ENCODE results near the gene CTAGE4.
"Not testable (repeated sequence)": the region's sequence is repeated elsewhere in the genome, so short reads cannot be mapped to it uniquely, and the experiment has no call there.

Gene CTAGE4

DNA sequence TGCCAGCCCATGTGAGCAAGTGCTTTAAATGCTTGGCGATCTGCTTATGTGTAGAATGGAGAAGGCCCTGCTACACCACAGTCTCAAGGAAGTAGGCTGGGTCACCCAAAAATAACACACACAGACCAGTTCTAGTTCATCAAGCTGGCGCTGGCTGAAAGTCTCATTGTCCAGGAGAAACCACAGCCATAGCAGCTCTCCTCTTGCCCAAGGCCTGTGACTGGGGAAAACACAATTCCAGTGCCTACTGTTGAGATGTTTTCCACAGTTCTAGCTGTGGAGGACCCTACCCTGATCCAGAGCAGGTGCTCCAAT lies 4.1 kb upstream of the CTAGE4 start:
- H3K27me3 ChIP-seq (ENCODE audit: control insufficient read depth, insufficient read depth, low read length); H3K36me3 ChIP-seq (ENCODE audit: control insufficient read depth, insufficient read depth, low read length); H3K27ac ChIP-seq (ENCODE audit: low read depth, low read length); H3K4me3 ChIP-seq (ENCODE audit: low read depth, low read length); H3K4me1 ChIP-seq (ENCODE audit: control insufficient read depth, insufficient read depth, low read length); H3K9ac ChIP-seq (ENCODE audit: low read depth, low read length); H3K9me3 ChIP-seq (ENCODE audit: control insufficient read depth, insufficient read depth, low read length): not testable (repeated sequence)

DNA sequence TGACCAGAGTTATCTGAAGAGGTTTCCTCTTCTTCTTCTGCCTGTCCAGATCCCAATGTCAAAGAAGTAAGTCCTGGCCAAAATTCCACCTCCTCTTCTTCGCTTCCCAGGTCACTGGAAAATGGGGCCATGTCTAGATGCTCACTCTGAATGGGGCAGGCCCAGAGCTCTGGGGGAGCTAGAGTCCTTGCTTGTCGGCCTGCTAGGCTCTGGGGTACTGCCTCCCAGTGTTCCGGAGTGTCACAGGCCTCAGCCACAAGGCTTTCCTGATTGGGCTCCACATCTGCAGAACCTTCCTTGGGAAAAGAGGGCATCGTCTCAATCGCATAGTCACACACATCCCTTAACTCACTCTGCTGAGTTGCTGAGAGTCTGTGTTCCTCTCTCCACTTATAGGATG lies 4.6 kb downstream of the CTAGE4 start:
- H3K36me3 ChIP-seq (ENCODE audit: control insufficient read depth, insufficient read depth, low read length); H3K27ac ChIP-seq (ENCODE audit: low read depth, low read length); H3K4me3 ChIP-seq (ENCODE audit: low read depth, low read length); H3K9me3 ChIP-seq (ENCODE audit: control insufficient read depth, insufficient read depth, low read length); H3K4me1 ChIP-seq (ENCODE audit: control insufficient read depth, insufficient read depth, low read length); H3K27me3 ChIP-seq (ENCODE audit: control insufficient read depth, insufficient read depth, low read length); H3K9ac ChIP-seq (ENCODE audit: low read depth, low read length): not testable (repeated sequence)

DNA sequence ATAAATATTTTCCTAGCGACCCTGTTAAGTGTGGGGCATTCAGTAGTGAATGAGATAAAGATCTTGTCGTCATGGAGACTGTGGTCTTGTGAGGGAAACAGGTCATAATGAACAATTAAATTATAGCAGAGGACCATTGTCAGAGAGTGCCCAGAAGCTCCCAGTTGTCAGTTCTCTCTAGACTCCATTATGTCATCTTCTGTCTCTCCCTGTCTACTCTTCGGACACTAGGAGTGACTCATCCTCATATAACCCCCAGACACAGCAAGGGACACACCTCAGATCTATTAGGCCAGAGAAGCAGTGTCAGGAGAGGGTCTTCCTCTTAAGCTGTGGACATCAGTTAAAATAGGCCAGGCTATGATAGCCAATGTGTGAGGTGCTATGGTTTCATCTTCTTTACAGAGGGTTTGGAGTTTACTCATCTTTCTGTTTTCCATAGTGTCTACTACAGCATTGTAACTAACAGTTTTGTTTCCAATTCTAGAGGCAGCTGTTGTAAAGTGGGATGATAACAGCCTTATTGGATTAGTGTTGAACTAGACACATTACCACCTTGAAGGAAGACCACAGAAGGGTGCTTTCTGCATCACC lies 5.4 kb downstream of the CTAGE4 start:
- H3K4me3 ChIP-seq (ENCODE audit: low read depth, low read length); H3K27me3 ChIP-seq (ENCODE audit: control insufficient read depth, insufficient read depth, low read length); H3K27ac ChIP-seq (ENCODE audit: low read depth, low read length); H3K36me3 ChIP-seq (ENCODE audit: control insufficient read depth, insufficient read depth, low read length); H3K4me1 ChIP-seq (ENCODE audit: control insufficient read depth, insufficient read depth, low read length); H3K9ac ChIP-seq (ENCODE audit: low read depth, low read length); H3K9me3 ChIP-seq (ENCODE audit: control insufficient read depth, insufficient read depth, low read length): not testable (repeated sequence)

DNA sequence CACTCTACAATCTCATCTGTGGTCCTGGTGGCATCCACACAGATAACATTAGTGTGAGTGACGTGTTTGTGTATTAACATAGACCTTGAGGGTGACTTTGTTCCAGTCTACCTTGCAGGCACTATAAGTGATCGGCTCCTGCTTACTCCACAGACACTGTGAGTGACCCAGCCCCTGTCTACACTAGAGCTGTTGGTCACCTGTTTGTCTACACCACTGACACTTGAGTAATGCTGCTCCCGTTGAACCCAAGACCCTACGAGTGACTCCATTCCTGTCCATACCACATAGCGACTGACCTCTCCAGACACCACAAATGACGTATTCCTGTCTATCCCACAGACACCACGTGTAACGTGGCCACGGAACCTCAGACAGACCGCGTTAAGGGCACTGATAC lies 10.5 kb downstream of the CTAGE4 start:
- not testable (repeated sequence) for H3K36me3 ChIP-seq (ENCODE audit: control insufficient read depth, insufficient read depth, low read length); H3K9ac ChIP-seq (ENCODE audit: low read depth, low read length); H3K27ac ChIP-seq (ENCODE audit: low read depth, low read length); H3K9me3 ChIP-seq (ENCODE audit: control insufficient read depth, insufficient read depth, low read length); H3K27me3 ChIP-seq (ENCODE audit: control insufficient read depth, insufficient read depth, low read length); H3K4me1 ChIP-seq (ENCODE audit: control insufficient read depth, insufficient read depth, low read length); H3K4me3 ChIP-seq (ENCODE audit: low read depth, low read length)

DNA sequence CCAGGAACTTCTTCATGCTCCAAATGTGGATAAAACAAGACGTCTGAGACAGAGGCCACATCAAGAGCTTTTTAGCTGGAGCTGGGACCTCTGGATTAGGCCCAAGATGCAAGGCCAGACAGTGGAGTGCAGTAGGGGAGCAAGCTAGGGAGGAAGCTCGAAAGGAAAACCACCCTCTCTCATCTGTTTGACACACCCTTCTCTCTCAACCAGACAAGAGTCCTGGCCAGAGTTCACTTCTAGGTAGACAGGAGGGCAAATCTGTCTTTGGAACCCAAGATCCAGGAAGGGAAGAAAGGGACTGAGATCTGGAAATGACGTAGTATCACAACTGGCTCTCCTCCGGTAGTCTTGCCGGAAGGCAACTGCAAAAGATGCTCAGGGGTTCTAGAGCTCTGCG lies 11.2 kb downstream of the CTAGE4 start:
- not testable (repeated sequence) for H3K4me3 ChIP-seq (ENCODE audit: low read depth, low read length); H3K27ac ChIP-seq (ENCODE audit: low read depth, low read length); H3K27me3 ChIP-seq (ENCODE audit: control insufficient read depth, insufficient read depth, low read length); H3K36me3 ChIP-seq (ENCODE audit: control insufficient read depth, insufficient read depth, low read length); H3K9me3 ChIP-seq (ENCODE audit: control insufficient read depth, insufficient read depth, low read length); H3K4me1 ChIP-seq (ENCODE audit: control insufficient read depth, insufficient read depth, low read length); H3K9ac ChIP-seq (ENCODE audit: low read depth, low read length)

DNA sequence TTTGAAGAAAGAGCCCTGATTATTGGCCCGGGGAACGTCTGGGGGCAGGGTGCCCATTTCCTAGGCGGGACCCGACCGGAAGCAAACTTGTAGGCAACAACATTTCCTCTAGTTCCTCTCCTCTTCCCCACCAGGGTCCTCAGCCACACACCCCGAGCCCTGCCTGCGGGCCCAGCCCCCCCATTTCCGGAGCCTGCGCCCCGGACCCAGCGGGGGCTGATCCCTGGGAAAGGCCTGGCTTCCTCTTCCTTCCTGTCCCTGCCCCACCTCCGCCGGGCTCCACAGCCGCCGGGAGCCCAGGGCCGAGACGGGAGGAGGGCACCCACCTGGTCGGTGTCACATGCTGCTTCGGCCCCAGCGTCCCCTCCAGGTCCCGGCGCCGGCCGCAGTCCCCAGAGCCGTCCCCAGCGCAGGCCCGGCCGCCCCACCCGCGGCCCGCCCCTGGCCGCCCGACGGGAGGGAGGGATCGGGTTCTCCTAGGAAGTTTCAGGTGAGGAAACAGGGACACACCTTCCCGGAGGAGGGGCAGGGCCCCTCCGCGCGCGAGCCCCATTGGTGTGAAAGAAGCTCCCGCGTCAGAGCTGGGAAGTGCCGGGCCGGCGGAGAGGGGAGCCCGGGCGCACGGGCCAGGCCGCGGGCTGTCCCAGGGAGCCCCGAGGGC lies 12.1 kb downstream of the CTAGE4 start, which contains the start of gene ARHGEF35:
Gene ARHGEF35 (minus strand): TSS at position 622 of the 661 bp plus-strand sequence. CDS start 7,450 bp downstream, outside the sequence.
- not testable (repeated sequence) for H3K36me3 ChIP-seq (ENCODE audit: control insufficient read depth, insufficient read depth, low read length); H3K27me3 ChIP-seq (ENCODE audit: control insufficient read depth, insufficient read depth, low read length); H3K27ac ChIP-seq (ENCODE audit: low read depth, low read length); H3K4me3 ChIP-seq (ENCODE audit: low read depth, low read length); H3K9ac ChIP-seq (ENCODE audit: low read depth, low read length); H3K9me3 ChIP-seq (ENCODE audit: control insufficient read depth, insufficient read depth, low read length); H3K4me1 ChIP-seq (ENCODE audit: control insufficient read depth, insufficient read depth, low read length)

DNA sequence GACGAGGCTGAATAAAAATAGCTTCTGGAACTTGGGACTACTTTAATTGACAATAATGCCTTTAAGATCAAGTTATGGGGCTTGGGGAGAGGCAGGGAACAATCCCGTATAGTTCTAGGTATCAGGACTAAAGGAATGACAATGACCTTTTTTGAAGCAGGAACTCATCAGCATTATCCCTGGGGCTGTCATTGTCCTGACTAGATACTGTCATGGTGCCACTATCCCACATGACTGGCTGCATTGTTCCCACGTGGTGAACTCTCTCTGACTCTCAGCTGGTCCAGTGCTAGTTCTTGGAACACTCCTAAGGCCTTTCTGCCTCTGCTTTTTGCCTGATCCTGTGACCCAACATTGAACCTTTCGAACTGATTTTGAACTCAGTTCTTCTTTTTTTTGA lies 15.7 kb downstream of the CTAGE4 start:
- not testable (repeated sequence) for H3K36me3 ChIP-seq (ENCODE audit: control insufficient read depth, insufficient read depth, low read length); H3K27ac ChIP-seq (ENCODE audit: low read depth, low read length); H3K4me3 ChIP-seq (ENCODE audit: low read depth, low read length); H3K9me3 ChIP-seq (ENCODE audit: control insufficient read depth, insufficient read depth, low read length); H3K9ac ChIP-seq (ENCODE audit: low read depth, low read length); H3K4me1 ChIP-seq (ENCODE audit: control insufficient read depth, insufficient read depth, low read length); H3K27me3 ChIP-seq (ENCODE audit: control insufficient read depth, insufficient read depth, low read length)

DNA sequence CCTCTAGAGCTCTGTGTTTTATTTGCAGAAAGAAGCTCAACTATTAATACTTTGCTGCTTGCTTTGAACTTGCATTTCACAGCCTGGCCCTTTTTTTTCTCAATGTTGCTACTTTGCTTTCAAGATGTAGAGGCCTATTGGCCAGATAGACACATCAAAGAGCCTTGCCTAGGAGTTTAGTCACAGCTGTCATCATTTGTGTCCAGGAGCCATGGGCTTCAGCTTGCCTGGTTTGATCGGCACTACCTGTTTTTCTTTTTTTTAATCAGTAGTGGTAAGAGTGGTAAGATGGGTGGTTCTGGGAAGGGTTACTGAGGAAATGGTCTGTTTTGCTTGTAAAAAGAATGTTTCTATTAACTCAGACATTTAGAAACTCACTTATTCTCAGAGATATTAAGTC lies 18.7 kb downstream of the CTAGE4 start:
- not testable (repeated sequence) for H3K4me3 ChIP-seq (ENCODE audit: low read depth, low read length); H3K9me3 ChIP-seq (ENCODE audit: control insufficient read depth, insufficient read depth, low read length); H3K36me3 ChIP-seq (ENCODE audit: control insufficient read depth, insufficient read depth, low read length); H3K27me3 ChIP-seq (ENCODE audit: control insufficient read depth, insufficient read depth, low read length); H3K4me1 ChIP-seq (ENCODE audit: control insufficient read depth, insufficient read depth, low read length); H3K9ac ChIP-seq (ENCODE audit: low read depth, low read length); H3K27ac ChIP-seq (ENCODE audit: low read depth, low read length)

DNA sequence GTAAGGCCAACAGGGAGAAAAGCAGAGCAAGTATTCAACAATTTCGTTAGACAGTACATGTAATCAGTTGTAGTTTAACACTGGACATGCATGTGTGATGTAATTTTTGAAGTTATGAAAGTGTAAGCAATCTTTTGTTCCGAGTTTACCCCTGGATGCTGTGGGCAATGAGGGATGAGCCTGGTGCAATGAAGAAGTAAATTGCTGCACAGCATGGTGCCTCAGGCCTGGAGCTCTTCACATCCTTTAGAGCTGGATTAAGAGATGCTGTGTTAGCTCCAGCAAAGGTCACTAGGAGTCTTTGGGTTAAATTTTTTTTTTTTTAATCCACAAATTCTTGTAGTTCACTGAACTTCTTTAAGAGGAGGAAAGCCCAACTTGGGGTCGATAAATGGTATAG lies 19.8 kb downstream of the CTAGE4 start:
- not testable (repeated sequence) for H3K4me1 ChIP-seq (ENCODE audit: control insufficient read depth, insufficient read depth, low read length); H3K9me3 ChIP-seq (ENCODE audit: control insufficient read depth, insufficient read depth, low read length); H3K36me3 ChIP-seq (ENCODE audit: control insufficient read depth, insufficient read depth, low read length); H3K9ac ChIP-seq (ENCODE audit: low read depth, low read length); H3K4me3 ChIP-seq (ENCODE audit: low read depth, low read length); H3K27ac ChIP-seq (ENCODE audit: low read depth, low read length); H3K27me3 ChIP-seq (ENCODE audit: control insufficient read depth, insufficient read depth, low read length)

DNA sequence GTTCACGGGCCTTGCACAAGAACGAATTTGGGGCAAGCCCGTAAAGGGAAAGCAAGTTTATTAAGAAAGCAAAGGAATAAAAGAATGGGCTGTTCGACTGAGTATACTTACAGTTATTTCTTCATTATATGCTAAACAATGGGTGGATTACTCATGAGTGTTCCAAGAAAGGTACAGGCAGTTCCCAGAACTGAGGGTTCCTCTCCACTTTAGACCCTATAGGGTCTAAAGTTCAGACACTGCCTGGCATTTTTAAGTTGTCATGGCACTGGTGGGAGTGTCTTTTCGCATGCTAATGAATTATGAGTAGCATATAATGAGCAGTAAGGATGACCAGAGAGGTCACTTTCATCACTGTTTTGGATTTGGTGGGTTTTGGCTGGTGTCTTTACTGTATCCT lies 22.0 kb downstream of the CTAGE4 start:
- not testable (repeated sequence) for H3K4me1 ChIP-seq (ENCODE audit: control insufficient read depth, insufficient read depth, low read length); H3K9ac ChIP-seq (ENCODE audit: low read depth, low read length); H3K9me3 ChIP-seq (ENCODE audit: control insufficient read depth, insufficient read depth, low read length); H3K36me3 ChIP-seq (ENCODE audit: control insufficient read depth, insufficient read depth, low read length); H3K27ac ChIP-seq (ENCODE audit: low read depth, low read length); H3K4me3 ChIP-seq (ENCODE audit: low read depth, low read length); H3K27me3 ChIP-seq (ENCODE audit: control insufficient read depth, insufficient read depth, low read length)

DNA sequence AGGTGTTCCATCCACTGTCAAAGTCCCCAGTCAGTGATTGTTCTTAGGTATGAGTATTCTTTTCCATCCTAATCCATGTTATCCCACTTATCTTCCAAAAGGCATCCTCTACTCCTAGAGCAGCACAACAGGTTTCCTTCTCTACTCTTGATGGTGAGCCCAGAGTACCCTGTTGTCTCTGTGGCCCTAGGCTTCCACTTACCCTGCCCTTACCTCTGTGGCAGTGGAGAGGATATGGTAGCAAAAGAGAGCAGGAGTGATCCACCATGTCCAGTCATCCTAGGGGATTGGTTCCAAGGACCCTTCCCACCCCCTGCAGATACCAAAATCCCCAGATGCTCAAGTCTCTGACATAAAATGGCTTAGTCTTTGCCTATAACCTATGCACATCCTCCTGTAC lies 33.9 kb downstream of the CTAGE4 start:
- not testable (repeated sequence) for H3K4me3 ChIP-seq (ENCODE audit: low read depth, low read length); H3K27me3 ChIP-seq (ENCODE audit: control insufficient read depth, insufficient read depth, low read length); H3K9me3 ChIP-seq (ENCODE audit: control insufficient read depth, insufficient read depth, low read length); H3K4me1 ChIP-seq (ENCODE audit: control insufficient read depth, insufficient read depth, low read length); H3K27ac ChIP-seq (ENCODE audit: low read depth, low read length); H3K36me3 ChIP-seq (ENCODE audit: control insufficient read depth, insufficient read depth, low read length); H3K9ac ChIP-seq (ENCODE audit: low read depth, low read length)

DNA sequence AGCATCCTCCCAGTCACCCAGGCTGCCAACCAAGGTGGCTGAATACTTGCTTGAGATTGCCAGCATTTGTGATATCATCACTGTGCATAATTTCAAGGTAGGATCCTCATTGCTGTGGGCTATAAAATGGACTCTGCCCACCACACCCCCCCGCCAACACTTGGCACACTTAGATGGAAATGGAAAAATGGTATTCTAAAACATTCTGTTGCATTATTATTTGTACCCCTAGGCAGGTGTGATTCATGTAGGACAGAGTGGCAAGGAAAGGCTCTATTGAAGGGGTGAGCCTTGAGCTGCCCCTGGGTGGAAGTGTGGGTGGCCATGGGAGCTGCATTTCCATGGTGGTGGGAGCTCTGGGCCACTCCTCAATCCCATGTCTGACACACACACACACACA lies 35.3 kb downstream of the CTAGE4 start:
- H3K4me1 ChIP-seq (ENCODE audit: control insufficient read depth, insufficient read depth, low read length); H3K9me3 ChIP-seq (ENCODE audit: control insufficient read depth, insufficient read depth, low read length); H3K9ac ChIP-seq (ENCODE audit: low read depth, low read length); H3K4me3 ChIP-seq (ENCODE audit: low read depth, low read length); H3K27me3 ChIP-seq (ENCODE audit: control insufficient read depth, insufficient read depth, low read length); H3K27ac ChIP-seq (ENCODE audit: low read depth, low read length); H3K36me3 ChIP-seq (ENCODE audit: control insufficient read depth, insufficient read depth, low read length): not testable (repeated sequence)

Measured in HUES48 (cell line).